Measurements from ENCODE around the gene PTGDS. TPM values are rescaled to one million over a fixed set of nuclear protein-coding genes. Genes with fewer than 3 reads are reported as not detected.

PTGDS gene
- total and polyA plus RNA-seq, 2 donors (not counting 1 experiment from before 2014, with no cell fraction given): 0.13 TPM; not detected in 1

DNA sequence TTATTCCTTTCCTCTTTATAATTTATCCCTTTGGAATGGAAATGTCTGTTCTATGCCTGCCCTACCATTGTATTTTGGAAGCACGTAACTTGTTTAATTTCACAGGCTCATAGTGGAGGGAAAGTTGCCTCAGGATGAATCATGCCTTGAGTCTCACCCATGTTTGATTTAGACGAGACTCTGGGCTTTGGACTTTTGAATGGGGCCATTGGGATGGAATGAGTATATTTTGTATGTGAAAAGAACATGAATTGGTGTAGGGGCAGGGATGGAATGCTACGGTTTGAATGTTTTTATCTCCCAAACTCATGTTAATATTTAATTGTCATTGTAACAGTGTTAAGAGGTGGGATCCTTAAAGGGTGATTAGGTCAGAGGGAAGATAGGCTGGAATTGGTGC is 43.0 kb upstream of the PTGDS start:
- 91% methylated on average over 1 of the region's 3 CpGs for WGBS (ENCODE audit: insufficient coverage)
- Histone ChIP-seq H3K9ac (ENCODE audit: low read length) (no peak overlapping the region), H3K4me3 (ENCODE audit: control extremely low read depth in 1 of 5, extremely low read depth in 1 of 5, insufficient read depth in 1 of 5, low read depth in 2 of 5, low read length in 4 of 5) (no peak overlapping the region), H4K20me1 (ENCODE audit: control insufficient read depth, insufficient read depth, low read length, poor library complexity, severe bottlenecking) (peaks cover 30% of the 10 kb centered on the region), H3K4me1 (ENCODE audit: control insufficient read depth in 2 of 2, insufficient read depth in 2 of 2, low read length in 2 of 2) (no peaks in the 10 kb centered on the region), H2AFZ (ENCODE audit: insufficient read depth, low read depth, low read length, poor library complexity, severe bottlenecking) (no peak overlapping the region), H3K9me3 (ENCODE audit: control extremely low read depth in 1 of 3, control insufficient read depth in 2 of 3, insufficient read depth in 1 of 3, low read length in 2 of 3) (no peaks in the 10 kb centered on the region), H3K27me3 (replicated peaks in 1 of 4; ENCODE audit: control extremely low read depth in 1 of 4, control insufficient read depth in 3 of 4, insufficient read depth in 4 of 4, low read length in 3 of 4) (no peaks in the 10 kb centered on the region), H3K4me2 (replicated peaks; ENCODE audit: low read depth, low read length, poor library complexity, severe bottlenecking) (no peak overlapping the region), H3K79me2 (ENCODE audit: control insufficient read depth, insufficient read depth, low read length) (peaks cover 2% of the 10 kb centered on the region), H3K27ac (ENCODE audit: low read length in 2 of 2) (no peak overlapping the region), H3K36me3 (replicated peaks in 1 of 2; ENCODE audit: control extremely low read depth in 1 of 2, control insufficient read depth in 1 of 2, extremely low read depth in 1 of 2, insufficient read depth in 2 of 2, low read length in 1 of 2) (peaks cover 0 to under 1% of the 10 kb centered on the region in 2 experiments)
- H3K9me3 Mint-ChIP-seq (ENCODE audit: insufficient read depth): no peaks in the 10 kb centered on the region
- H3K4me3 Mint-ChIP-seq: no peak overlapping the region
- intact Hi-C loops (cut with micrococcal nuclease): no loop called here
- DNase-seq: no peak
- TF ChIP-seq EZH2 (IDR thresholded peaks at IDR 0.05; ENCODE audit: borderline replicate concordance, insufficient read depth, low read depth, low read length, poor library complexity, severe bottlenecking): no peak
- TF ChIP-seq, protein P1, sequence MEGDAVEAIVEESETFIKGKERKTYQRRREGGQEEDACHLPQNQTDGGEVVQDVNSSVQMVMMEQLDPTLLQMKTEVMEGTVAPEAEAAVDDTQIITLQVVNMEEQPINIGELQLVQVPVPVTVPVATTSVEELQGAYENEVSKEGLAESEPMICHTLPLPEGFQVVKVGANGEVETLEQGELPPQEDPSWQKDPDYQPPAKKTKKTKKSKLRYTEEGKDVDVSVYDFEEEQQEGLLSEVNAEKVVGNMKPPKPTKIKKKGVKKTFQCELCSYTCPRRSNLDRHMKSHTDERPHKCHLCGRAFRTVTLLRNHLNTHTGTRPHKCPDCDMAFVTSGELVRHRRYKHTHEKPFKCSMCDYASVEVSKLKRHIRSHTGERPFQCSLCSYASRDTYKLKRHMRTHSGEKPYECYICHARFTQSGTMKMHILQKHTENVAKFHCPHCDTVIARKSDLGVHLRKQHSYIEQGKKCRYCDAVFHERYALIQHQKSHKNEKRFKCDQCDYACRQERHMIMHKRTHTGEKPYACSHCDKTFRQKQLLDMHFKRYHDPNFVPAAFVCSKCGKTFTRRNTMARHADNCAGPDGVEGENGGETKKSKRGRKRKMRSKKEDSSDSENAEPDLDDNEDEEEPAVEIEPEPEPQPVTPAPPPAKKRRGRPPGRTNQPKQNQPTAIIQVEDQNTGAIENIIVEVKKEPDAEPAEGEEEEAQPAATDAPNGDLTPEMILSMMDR (IDR thresholded peaks at IDR 0.05): no peak
- ChIA-PET CTCF (no interaction called here), POLR2A (no interaction called here)
- ATAC-seq (ENCODE audit: low read depth): no peak
- no peaks in the 10 kb centered on the region for H3K27me3 Mint-ChIP-seq
- no peak overlapping the region for H3K27ac Mint-ChIP-seq
- no peaks in the 10 kb centered on the region for H3K4me1 Mint-ChIP-seq

DNA sequence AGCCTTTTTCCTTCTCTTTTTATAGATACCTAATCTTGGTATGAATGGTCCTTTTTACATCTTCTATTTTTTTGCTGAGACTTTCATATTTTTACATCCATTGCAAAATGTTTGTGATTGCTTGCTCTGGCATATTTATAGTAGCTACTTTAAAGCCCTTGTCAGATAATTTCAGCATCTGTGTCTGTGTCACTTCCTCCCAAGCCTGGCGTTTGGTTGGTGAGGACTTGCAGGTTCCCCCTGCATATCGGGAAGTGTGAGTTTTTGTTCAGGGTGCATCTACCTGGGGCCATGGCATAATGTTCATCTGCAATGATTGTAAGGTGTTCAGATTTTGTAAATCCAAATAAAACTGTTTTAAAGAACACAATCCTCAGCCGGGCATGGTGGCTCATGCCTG is 41.7 kb upstream of the PTGDS start:
- TF ChIP-seq, protein P1 (IDR thresholded peaks at IDR 0.05): no peak
- no peak for TF ChIP-seq EZH2 (IDR thresholded peaks at IDR 0.05; ENCODE audit: borderline replicate concordance, insufficient read depth, low read depth, low read length, poor library complexity, severe bottlenecking)

More for the DNA sequence above, 41.7 kb upstream of the PTGDS start:
- no peak overlapping the region for H3K4me3 Mint-ChIP-seq
- H3K4me1 Mint-ChIP-seq: no peaks in the 10 kb centered on the region
- H3K9me3 Mint-ChIP-seq (ENCODE audit: insufficient read depth): no peaks in the 10 kb centered on the region
- H3K79me2 ChIP-seq (ENCODE audit: control insufficient read depth, insufficient read depth, low read length): peaks cover 2% of the 10 kb centered on the region
- no peaks in the 10 kb centered on the region for H3K9me3 ChIP-seq (ENCODE audit: control extremely low read depth in 1 of 3, control insufficient read depth in 2 of 3, insufficient read depth in 1 of 3, low read length in 2 of 3)
- H3K9ac ChIP-seq (ENCODE audit: low read length): no peak overlapping the region
- H3K4me2 ChIP-seq (replicated peaks; ENCODE audit: low read depth, low read length, poor library complexity, severe bottlenecking): no peak overlapping the region
- no peak overlapping the region for H3K27ac Mint-ChIP-seq
- ATAC-seq (ENCODE audit: low read depth) (no peak), DNase-seq (no peak)
- no peaks in the 10 kb centered on the region for H3K27me3 Mint-ChIP-seq
- H3K4me3 ChIP-seq (ENCODE audit: control extremely low read depth in 1 of 5, extremely low read depth in 1 of 5, insufficient read depth in 1 of 5, low read depth in 2 of 5, low read length in 4 of 5): no peak overlapping the region
- H4K20me1 ChIP-seq (ENCODE audit: control insufficient read depth, insufficient read depth, low read length, poor library complexity, severe bottlenecking): peaks cover 41% of the 10 kb centered on the region
- POLR2A ChIA-PET: no interaction called here
- no peak overlapping the region for H3K27ac ChIP-seq (ENCODE audit: low read length in 2 of 2)
- H2AFZ ChIP-seq (ENCODE audit: insufficient read depth, low read depth, low read length, poor library complexity, severe bottlenecking): no peak overlapping the region
- intact Hi-C loops (cut with micrococcal nuclease): no loop called here
- H3K27me3 ChIP-seq (replicated peaks in 1 of 4; ENCODE audit: control extremely low read depth in 1 of 4, control insufficient read depth in 3 of 4, insufficient read depth in 4 of 4, low read length in 3 of 4): no peaks in the 10 kb centered on the region
- WGBS (ENCODE audit: insufficient coverage): 43% methylated on average over 1 of the region's 3 CpGs
- H3K36me3 ChIP-seq (replicated peaks in 1 of 2; ENCODE audit: control extremely low read depth in 1 of 2, control insufficient read depth in 1 of 2, extremely low read depth in 1 of 2, insufficient read depth in 2 of 2, low read length in 1 of 2): peaks cover 2 to 13% of the 10 kb centered on the region in 2 experiments
- H3K4me1 ChIP-seq (ENCODE audit: control insufficient read depth in 2 of 2, insufficient read depth in 2 of 2, low read length in 2 of 2): no peaks in the 10 kb centered on the region
- CTCF ChIA-PET: interaction anchor here (0.7 to 1.1 kb wide), 2 partner anchors 13 to 48 kb away, joined by 3 to 4 read pairs; no protein-coding TSS in a partner anchor

All from B cell (primary cell).